GM21447 (cell line): ENCODE measurements around the gene ADAMTSL1.

Source experiments
- ATAC-seq: cut with Tn5 transposase; IDR thresholded peaks from one replicate; pipeline ENCODE4 v1.9.1; 2021; ENCODE audit not compliant: unreplicated experiment

Gene ADAMTSL1

GRCh38 chr9:18639911-18640310 is 166.0 kb downstream of the ADAMTSL1 start:
- no peak for ATAC-seq

GRCh38 chr9:18658804-18659705 is 185.1 kb downstream of the ADAMTSL1 start:
- no peak for ATAC-seq

- ATAC-seq: no peak
Observed at GRCh38 chr9:18660001-18660400, 186.0 kb downstream of the ADAMTSL1 start.

GRCh38 chr9:18662320-18662719 is 188.4 kb downstream of the ADAMTSL1 start:
- ATAC-seq: no peak

- no peak for ATAC-seq
Observed at GRCh38 chr9:18665947-18666346, 192.0 kb downstream of the ADAMTSL1 start.

GRCh38 chr9:18666348-18666747 is 192.4 kb downstream of the ADAMTSL1 start:
- no peak for ATAC-seq

- ATAC-seq: no peak
Observed at GRCh38 chr9:18666986-18667772, 193.2 kb downstream of the ADAMTSL1 start.

- ATAC-seq: no peak
Observed at GRCh38 chr9:18668944-18669343, 195.0 kb downstream of the ADAMTSL1 start.

GRCh38 chr9:18672706-18673105 is 198.8 kb downstream of the ADAMTSL1 start:
- ATAC-seq: no peak

GRCh38 chr9:18673179-18673578 is 199.2 kb downstream of the ADAMTSL1 start:
- ATAC-seq: no peak

- no peak for ATAC-seq
Observed at GRCh38 chr9:18675332-18675731, 201.4 kb downstream of the ADAMTSL1 start.

GRCh38 chr9:18675973-18676372 is 202.0 kb downstream of the ADAMTSL1 start:
- ATAC-seq: no peak

- ATAC-seq: no peak
Observed at GRCh38 chr9:18676525-18676924, 202.6 kb downstream of the ADAMTSL1 start.

- ATAC-seq: no peak
Observed at GRCh38 chr9:18678821-18679590, 205.1 kb downstream of the ADAMTSL1 start.

GRCh38 chr9:18682907-18683306 is 209.0 kb downstream of the ADAMTSL1 start:
- no peak for ATAC-seq

- ATAC-seq: no peak
Observed at GRCh38 chr9:18683312-18683711, 209.4 kb downstream of the ADAMTSL1 start.

GRCh38 chr9:18683851-18684250 is 209.9 kb downstream of the ADAMTSL1 start:
- ATAC-seq: no peak

- ATAC-seq: no peak
Observed at GRCh38 chr9:18684593-18685317, 210.8 kb downstream of the ADAMTSL1 start.

- ATAC-seq: no peak
Observed at GRCh38 chr9:18688581-18689565, 214.9 kb downstream of the ADAMTSL1 start.
